GM23338 (cell line): ENCODE results near the gene FOXJ1.

ENCODE experiments used
- POLR2AphosphoS5 ChIP-seq: IDR thresholded peaks from 2 replicates; pipeline ENCODE4 v1.6.1; 2016; ENCODE audit warnings: antibody characterized with exemption, low read depth
- TF ChIP-seq, protein P1 (sequence below), 2 experiments: fragments of 200-600 bp in 1 of 2; sonication (generic) in 1 of 2; conservative IDR thresholded peaks; 2 replicates each; pipeline versions ENCODE4 v1.5.1 to v1.6.1; 2016 to 2017; ENCODE audit warnings: antibody characterized with exemption in 2 of 2, low read depth in 2 of 2, mild to moderate bottlenecking in 2 of 2, moderate library complexity in 1 of 2
- TF ChIP-seq, protein P2 (sequence below): IDR thresholded peaks from one replicate; pipeline ENCODE4 v1.6.1; 2018; ENCODE audit warnings: antibody characterized with exemption; ENCODE audit not compliant: unreplicated experiment

- no peak for TF ChIP-seq POLR2AphosphoS5
- TF ChIP-seq, protein P1, sequence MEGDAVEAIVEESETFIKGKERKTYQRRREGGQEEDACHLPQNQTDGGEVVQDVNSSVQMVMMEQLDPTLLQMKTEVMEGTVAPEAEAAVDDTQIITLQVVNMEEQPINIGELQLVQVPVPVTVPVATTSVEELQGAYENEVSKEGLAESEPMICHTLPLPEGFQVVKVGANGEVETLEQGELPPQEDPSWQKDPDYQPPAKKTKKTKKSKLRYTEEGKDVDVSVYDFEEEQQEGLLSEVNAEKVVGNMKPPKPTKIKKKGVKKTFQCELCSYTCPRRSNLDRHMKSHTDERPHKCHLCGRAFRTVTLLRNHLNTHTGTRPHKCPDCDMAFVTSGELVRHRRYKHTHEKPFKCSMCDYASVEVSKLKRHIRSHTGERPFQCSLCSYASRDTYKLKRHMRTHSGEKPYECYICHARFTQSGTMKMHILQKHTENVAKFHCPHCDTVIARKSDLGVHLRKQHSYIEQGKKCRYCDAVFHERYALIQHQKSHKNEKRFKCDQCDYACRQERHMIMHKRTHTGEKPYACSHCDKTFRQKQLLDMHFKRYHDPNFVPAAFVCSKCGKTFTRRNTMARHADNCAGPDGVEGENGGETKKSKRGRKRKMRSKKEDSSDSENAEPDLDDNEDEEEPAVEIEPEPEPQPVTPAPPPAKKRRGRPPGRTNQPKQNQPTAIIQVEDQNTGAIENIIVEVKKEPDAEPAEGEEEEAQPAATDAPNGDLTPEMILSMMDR (conservative IDR thresholded peaks at IDR 0.05; ENCODE audit: low read depth in 2 of 2) = no peak
- TF ChIP-seq, protein P2, sequence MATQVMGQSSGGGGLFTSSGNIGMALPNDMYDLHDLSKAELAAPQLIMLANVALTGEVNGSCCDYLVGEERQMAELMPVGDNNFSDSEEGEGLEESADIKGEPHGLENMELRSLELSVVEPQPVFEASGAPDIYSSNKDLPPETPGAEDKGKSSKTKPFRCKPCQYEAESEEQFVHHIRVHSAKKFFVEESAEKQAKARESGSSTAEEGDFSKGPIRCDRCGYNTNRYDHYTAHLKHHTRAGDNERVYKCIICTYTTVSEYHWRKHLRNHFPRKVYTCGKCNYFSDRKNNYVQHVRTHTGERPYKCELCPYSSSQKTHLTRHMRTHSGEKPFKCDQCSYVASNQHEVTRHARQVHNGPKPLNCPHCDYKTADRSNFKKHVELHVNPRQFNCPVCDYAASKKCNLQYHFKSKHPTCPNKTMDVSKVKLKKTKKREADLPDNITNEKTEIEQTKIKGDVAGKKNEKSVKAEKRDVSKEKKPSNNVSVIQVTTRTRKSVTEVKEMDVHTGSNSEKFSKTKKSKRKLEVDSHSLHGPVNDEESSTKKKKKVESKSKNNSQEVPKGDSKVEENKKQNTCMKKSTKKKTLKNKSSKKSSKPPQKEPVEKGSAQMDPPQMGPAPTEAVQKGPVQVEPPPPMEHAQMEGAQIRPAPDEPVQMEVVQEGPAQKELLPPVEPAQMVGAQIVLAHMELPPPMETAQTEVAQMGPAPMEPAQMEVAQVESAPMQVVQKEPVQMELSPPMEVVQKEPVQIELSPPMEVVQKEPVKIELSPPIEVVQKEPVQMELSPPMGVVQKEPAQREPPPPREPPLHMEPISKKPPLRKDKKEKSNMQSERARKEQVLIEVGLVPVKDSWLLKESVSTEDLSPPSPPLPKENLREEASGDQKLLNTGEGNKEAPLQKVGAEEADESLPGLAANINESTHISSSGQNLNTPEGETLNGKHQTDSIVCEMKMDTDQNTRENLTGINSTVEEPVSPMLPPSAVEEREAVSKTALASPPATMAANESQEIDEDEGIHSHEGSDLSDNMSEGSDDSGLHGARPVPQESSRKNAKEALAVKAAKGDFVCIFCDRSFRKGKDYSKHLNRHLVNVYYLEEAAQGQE = no peak
These were observed 45.1 kb downstream of the FOXJ1 start for GRCh38 chr17:76095943-76096342.
